GM23338 (cell line): ENCODE data around the gene KCNA3. TPM values are rescaled to one million over a fixed set of nuclear protein-coding genes. Genes with fewer than 3 reads are reported as not detected.

ENCODE experiments used
- ATAC-seq: fragments of 200-7000 bp; cut with Tn5 transposase; 3 replicates; pipeline ENCODE4 v1.9.1; 2020
- DNase-seq: peaks from one replicate; pipeline ENCODE4 v3.0.0-alpha.2; 2015; ENCODE audit warnings: low spot score
- H2AFZ ChIP-seq: fragments of 200-600 bp; sonication (generic); 2 replicates; pipeline ENCODE4 v1.8.0; 2016; ENCODE audit warnings: antibody characterized with exemption, mild to moderate bottlenecking, moderate library complexity
- H3F3A ChIP-seq: fragments of 200-600 bp; sonication (generic); replicated peaks from 2 replicates; pipeline ENCODE4 v1.8.0; 2017; ENCODE audit warnings: antibody characterized with exemption, mixed run types, low read depth
- H3K27ac ChIP-seq: fragments of 200-600 bp; sonication (generic); 2 replicates; pipeline ENCODE4 v1.6.1; 2016; ENCODE audit warnings: low read depth
- H3K27me3 ChIP-seq: fragments of 200-600 bp; sonication (generic); 2 replicates; pipeline ENCODE4 v1.8.0; 2016; ENCODE audit warnings: mild to moderate bottlenecking, mixed run types, moderate library complexity; ENCODE audit not compliant: insufficient read depth
- H3K36me3 ChIP-seq: fragments of 200-600 bp; sonication (generic); 2 replicates; pipeline ENCODE4 v1.8.0; 2016; ENCODE audit warnings: mild to moderate bottlenecking; ENCODE audit not compliant: insufficient read depth
- H3K4me1 ChIP-seq: fragments of 200-600 bp; sonication (generic); 2 replicates; pipeline ENCODE4 v1.8.0; 2016; ENCODE audit warnings: mild to moderate bottlenecking, moderate library complexity; ENCODE audit not compliant: insufficient read depth
- H3K4me2 ChIP-seq: fragments of 200-600 bp; sonication (generic); 2 replicates; pipeline ENCODE4 v1.7.1; 2017; ENCODE audit warnings: mixed run types
- H3K4me3 ChIP-seq: fragments of 200-600 bp; sonication (generic); 2 replicates; pipeline ENCODE4 v1.6.1; 2016; ENCODE audit warnings: mixed run types
- H3K79me2 ChIP-seq: fragments of 200-600 bp; sonication (generic); replicated peaks from 2 replicates; pipeline ENCODE4 v1.8.0; 2017; ENCODE audit warnings: mild to moderate bottlenecking; ENCODE audit not compliant: insufficient read depth
- H3K9me2 ChIP-seq: fragments of 200-600 bp; sonication (generic); 2 replicates; pipeline ENCODE4 v1.8.0; 2017; ENCODE audit not compliant: insufficient read depth
- H4K20me1 ChIP-seq: fragments of 200-600 bp; sonication (generic); replicated peaks from 2 replicates; pipeline ENCODE4 v1.8.0; 2017; ENCODE audit warnings: mild to moderate bottlenecking; ENCODE audit not compliant: insufficient read depth
- H3K27ac Mint-ChIP-seq: 2 replicates; pipeline ENCODE4 v1.8.0; 2020; ENCODE audit warnings: inconsistent platforms, mild to moderate bottlenecking, moderate library complexity, mixed read lengths
- H3K27me3 Mint-ChIP-seq: 3 replicates; pipeline ENCODE4 v1.8.0; 2022; ENCODE audit warnings: low read depth, mild to moderate bottlenecking, moderate library complexity, mixed read lengths, inconsistent platforms; ENCODE audit not compliant: insufficient read depth, poor library complexity
- H3K36me3 Mint-ChIP-seq: 3 replicates; pipeline ENCODE4 v1.8.0; 2021; ENCODE audit warnings: low read depth, mild to moderate bottlenecking, inconsistent platforms, moderate library complexity, mixed read lengths
- H3K4me1 Mint-ChIP-seq: 3 replicates; pipeline ENCODE4 v1.8.0; 2020; ENCODE audit warnings: mild to moderate bottlenecking, inconsistent platforms, mixed read lengths
- H3K4me3 Mint-ChIP-seq: 3 replicates; pipeline ENCODE4 v1.8.0; 2021; ENCODE audit warnings: moderate library complexity, mild to moderate bottlenecking, inconsistent platforms, mixed read lengths
- H3K9me3 Mint-ChIP-seq: 3 replicates; pipeline ENCODE4 v1.8.0; 2020; ENCODE audit warnings: moderate library complexity, mild to moderate bottlenecking, inconsistent platforms, mixed read lengths
- CTCF ChIP-seq, 2 experiments: fragments of 200-600 bp in 1 of 2; sonication (generic) in 1 of 2; conservative IDR thresholded peaks; 2 replicates each; pipeline versions ENCODE4 v1.5.1 to v1.6.1; 2016 to 2017; ENCODE audit warnings: antibody characterized with exemption in 2 of 2, low read depth in 2 of 2, mild to moderate bottlenecking in 2 of 2, moderate library complexity in 1 of 2
- EZH2phosphoT487 ChIP-seq: fragments of 200-600 bp; sonication (generic); IDR thresholded peaks from one replicate; pipeline ENCODE4 v1.8.1; 2018; ENCODE audit warnings: antibody characterized with exemption; ENCODE audit not compliant: unreplicated experiment
- POLR2AphosphoS5 ChIP-seq: IDR thresholded peaks from 2 replicates; pipeline ENCODE4 v1.6.1; 2016; ENCODE audit warnings: antibody characterized with exemption, low read depth
- ZNF331 ChIP-seq: fragments of 250-450 bp; sonication (Bioruptor Pico); IDR thresholded peaks from 2 replicates; pipeline ENCODE4 v1.5.0; 2020; ENCODE audit warnings: low read depth, mild to moderate bottlenecking, moderate library complexity
- ZNF462 ChIP-seq: fragments of 250-450 bp; sonication (Bioruptor Pico); IDR thresholded peaks from 2 replicates; pipeline ENCODE4 v1.5.0; 2020; ENCODE audit warnings: mild to moderate bottlenecking, moderate library complexity
- polyA plus RNA-seq: library from polyadenylated mRNA; unstranded; fragments of >200 nt; fragmentation: Nextera tagmentation; extraction: Ambion mirVana; gene quantifications from 2 replicates; pipeline ENCODE4 v1.2.1, GENCODE V29; 2016
- total RNA-seq: library from RNA; depleted of rRNA; stranded (reverse); fragments of >200 nt; shearing (Covaris generic); gene quantifications from 2 replicates; pipeline ENCODE4 v1.2.3, GENCODE V29; 2014

Gene KCNA3
- total and polyA plus RNA-seq, 2 experiments from 2014 or later, result 0.32 to 4.2 TPM

- no peak for TF ChIP-seq ZNF462
- TF ChIP-seq EZH2phosphoT487, result no peak
- no peak for TF ChIP-seq POLR2AphosphoS5
- no peak for TF ChIP-seq ZNF331 (CRISPR knock-in tag)
- TF ChIP-seq CTCF (conservative IDR thresholded peaks at IDR 0.05; ENCODE audit: low read depth in 2 of 2), result no peak
Measured at GRCh38 chr1:110639724-110640386, 34.9 kb downstream of the KCNA3 start (continued).

DNA sequence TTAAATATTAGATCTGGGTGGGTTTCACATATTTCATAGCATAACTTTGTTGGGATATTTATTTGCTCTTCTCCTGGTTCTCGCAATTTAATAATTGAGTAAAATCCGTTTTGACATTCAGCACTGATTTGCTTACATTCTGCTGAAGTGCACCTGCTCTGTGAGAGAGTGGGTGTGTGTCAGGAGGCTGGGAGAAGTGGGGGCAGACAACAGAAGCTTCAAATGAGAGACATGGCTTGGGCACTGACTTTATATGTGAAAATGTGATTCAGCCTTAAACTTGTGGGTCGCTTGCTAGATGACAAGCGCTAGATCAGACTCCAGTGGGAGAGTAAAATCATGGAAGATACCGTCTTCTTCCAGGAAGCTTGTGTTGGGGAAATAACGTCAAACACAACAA is 36.2 kb downstream of the KCNA3 start:
- Histone ChIP-seq H3K36me3 (no peaks in the 10 kb centered on the region), H2AFZ (no peak overlapping the region), H3K27ac (no peak overlapping the region), H3K4me1 (no peaks in the 10 kb centered on the region), H4K20me1 (no peaks in the 10 kb centered on the region), H3K4me2 (no peak overlapping the region), H3K27me3 (no peaks in the 10 kb centered on the region), H3F3A (no peaks in the 10 kb centered on the region), H3K4me3 (no peak overlapping the region), H3K79me2 (no peaks in the 10 kb centered on the region), H3K9me2 (no peaks in the 10 kb centered on the region)
- no peak for DNase-seq
- Mint-ChIP-seq H3K27me3 (peaks cover 6% of the 10 kb centered on the region), H3K27ac (no peak overlapping the region), H3K36me3 (no peaks in the 10 kb centered on the region), H3K4me3 (no peak overlapping the region), H3K9me3 (no peaks in the 10 kb centered on the region), H3K4me1 (no peaks in the 10 kb centered on the region)
- TF ChIP-seq EZH2phosphoT487, result no peak
- no peak for TF ChIP-seq POLR2AphosphoS5
- ATAC-seq, result no peak
